GM21526 (cell line): ENCODE measurements around the gene VAV3.
A peak's percentile ranks its signal among the peaks of the same experiment; 100 is the strongest.

Source experiments
- ATAC-seq: cut with Tn5 transposase; IDR thresholded peaks from one replicate; pipeline ENCODE4 v1.9.1; 2021; ENCODE audit warnings: moderate library complexity; ENCODE audit not compliant: unreplicated experiment, low FRiP score

VAV3 gene

DNA sequence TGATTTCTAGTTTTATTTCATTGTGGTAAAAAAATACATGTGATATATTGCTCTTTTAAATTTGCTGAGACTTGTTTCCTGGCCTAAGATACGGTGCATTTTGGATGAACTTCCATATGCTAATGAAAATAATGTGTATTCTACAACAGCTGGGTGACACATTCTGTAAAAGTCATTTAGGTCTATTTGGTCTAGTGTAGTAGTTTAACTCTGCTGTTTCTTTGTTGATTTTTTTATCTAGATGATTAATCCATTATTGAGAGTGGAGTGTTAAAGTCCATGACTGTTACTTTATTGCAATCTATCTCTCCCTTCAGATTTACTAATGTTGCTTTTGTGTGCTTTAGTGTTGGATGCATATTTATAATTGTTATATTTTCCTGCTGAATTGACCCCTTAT is 161.4 kb downstream of the VAV3 start:
- no peak for ATAC-seq

DNA sequence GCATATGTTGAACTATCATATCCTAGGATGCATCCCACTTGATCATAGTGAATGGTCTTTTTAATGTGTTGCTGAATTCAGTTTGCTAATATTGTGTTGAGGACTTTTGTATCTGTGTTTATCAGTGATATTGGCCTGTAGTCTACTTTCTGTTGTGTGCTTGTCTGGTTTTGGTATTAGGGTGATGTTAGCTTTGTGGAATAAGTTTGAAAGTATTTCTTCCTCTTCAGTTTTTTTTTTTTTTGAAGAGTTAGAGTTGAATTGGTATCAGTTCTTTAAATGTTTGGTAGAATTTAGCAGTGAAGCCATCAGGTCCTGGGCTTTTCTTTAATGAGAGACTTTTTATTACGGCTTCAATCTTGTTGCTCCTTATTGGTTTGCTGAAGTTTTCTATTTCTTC is 162.3 kb downstream of the VAV3 start:
- no peak for ATAC-seq

- no peak for ATAC-seq
Observed at GRCh38 chr1:107795994-107796393, 169.0 kb downstream of the VAV3 start.

DNA sequence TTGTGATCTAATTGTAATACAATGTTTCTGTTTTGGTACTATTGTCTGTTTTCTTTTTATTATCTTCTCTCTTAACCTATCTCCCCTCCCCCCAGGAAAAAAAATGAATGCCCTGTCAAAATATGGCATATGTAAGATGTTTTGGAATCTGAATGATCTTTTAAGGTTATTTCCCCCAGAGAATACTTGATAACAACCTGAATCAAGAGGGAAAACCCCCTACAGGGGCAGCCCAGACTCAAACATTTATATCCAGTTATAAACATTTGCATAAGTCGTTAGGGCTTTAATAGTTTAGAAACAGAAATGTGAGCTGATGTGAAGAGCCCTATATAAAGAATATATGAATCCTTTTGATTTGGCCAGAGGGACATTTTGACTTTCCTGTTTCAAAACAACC is 169.5 kb downstream of the VAV3 start:
- ATAC-seq: no peak

- ATAC-seq: no peak
Observed at GRCh38 chr1:107794571-107794970, 170.4 kb downstream of the VAV3 start.

- ATAC-seq: no peak
Observed at GRCh38 chr1:107793896-107794453, 171.0 kb downstream of the VAV3 start.

GRCh38 chr1:107791348-107791747 is 173.6 kb downstream of the VAV3 start:
- ATAC-seq: no peak

- ATAC-seq: no peak
Observed at GRCh38 chr1:107789817-107790524, 175.0 kb downstream of the VAV3 start.

- no peak for ATAC-seq
Observed at GRCh38 chr1:107788206-107789202, 176.5 kb downstream of the VAV3 start.

- ATAC-seq: no peak
Observed at GRCh38 chr1:107787299-107787698, 177.7 kb downstream of the VAV3 start.

- no peak for ATAC-seq
Observed at GRCh38 chr1:107786203-107786845, 178.7 kb downstream of the VAV3 start.

- ATAC-seq: no peak
Observed at GRCh38 chr1:107785496-107786202, 179.3 kb downstream of the VAV3 start.

DNA sequence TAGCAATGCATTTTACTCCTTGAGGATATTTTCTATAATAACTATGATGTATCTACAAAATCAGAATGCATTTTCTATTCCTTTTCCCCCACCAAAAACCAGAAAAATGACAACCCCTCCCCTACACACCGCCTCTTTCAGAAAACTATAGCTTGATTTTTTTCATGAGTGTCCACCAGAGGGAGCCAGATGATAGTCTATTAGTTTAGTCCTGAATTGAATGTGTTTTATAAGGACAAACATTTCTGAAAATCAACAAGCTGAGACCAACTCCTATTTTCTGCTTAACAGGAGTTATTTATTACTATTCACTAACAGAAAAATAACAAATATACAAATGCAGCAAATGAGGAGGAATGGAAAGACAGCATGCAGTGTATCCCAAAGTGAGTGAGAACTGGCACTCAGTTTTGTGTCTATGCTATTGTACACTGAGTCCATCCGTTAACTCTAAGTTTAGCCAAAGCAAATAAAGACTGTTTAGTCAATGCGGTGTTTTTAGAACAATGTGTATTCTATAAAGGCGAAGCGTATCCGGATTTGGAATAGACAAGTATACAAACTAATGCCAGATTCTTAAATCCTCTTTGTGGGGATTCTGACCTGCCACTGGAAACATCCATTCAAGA is 182.6 kb downstream of the VAV3 start:
- ATAC-seq: no peak

- no peak for ATAC-seq
Observed at GRCh38 chr1:107781245-107781644, 183.7 kb downstream of the VAV3 start.

DNA sequence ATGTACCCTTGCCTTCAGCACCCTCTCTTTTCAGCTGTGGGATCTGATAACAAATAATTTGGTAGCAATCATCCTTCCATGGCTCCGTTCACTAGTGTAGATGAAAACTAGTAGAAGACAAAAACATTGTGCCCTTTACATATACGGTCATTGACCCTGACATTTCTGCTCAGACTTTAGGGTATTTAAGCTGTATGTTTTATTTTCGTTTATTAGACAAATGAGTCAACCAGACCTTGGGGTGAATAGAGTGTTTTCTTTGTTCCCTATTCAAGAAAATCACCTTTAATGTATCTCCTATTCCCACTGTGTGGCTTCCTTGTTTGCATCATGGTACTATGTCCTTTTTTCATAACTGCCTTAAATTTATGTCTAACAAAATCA is 187.3 kb downstream of the VAV3 start:
- peak; percentile 18 for ATAC-seq

DNA sequence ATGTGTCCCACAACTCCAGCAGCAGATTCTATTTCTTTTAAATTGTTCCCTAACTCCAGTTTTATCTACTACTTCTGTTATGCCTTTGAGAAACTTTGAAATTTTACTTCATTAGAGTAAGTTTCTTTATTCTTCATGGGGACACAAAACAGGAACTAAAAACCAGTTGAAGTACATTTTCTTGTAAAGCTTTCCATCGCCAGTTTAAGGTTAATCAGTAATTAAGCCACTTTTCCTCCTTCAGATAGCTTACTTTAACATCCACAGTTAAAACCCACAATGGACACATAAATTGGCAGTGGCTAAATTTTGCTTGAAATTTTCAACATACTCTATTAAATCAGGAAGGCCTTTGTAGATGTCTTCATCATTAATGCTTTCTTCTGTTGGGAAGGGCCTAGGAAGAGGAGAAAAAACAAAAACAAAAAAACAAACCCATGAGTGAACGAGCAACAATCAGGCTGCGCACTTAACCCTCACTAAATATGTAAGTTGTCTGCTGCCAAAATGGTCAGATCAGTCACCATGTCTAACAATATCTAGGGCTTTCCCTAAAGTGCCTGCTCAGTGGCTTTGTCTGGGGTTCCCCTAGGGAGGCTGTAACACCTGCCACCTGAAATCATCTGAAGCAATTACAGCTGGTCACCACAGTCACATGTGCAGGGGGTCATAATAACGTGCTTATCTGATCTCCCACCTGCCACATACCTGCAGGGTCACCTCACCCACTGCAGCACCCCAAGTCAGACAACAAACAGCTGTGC is 187.9 kb downstream of the VAV3 start:
- ATAC-seq: peak; percentile 86

GRCh38 chr1:107771377-107771776 is 193.6 kb downstream of the VAV3 start:
- ATAC-seq: no peak

DNA sequence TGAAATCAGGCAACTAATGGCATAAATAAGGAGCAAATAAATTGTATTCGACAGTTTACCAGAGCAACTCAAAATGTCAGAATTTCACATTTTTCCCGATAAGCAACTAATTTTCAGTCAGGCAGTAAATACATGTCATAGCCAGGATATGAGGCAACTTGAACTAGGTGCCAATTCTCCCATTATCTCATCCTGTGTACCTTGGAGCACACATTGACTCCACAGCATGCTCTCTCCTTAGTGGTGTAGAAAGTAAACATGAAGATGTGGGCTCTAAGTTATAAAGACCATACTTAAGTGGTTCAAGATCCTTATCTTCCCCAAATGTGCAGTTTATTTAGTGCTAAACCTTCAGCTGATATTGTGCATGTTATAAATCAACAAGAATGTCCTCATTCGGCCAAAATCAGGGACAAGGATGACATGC is 197.8 kb downstream of the VAV3 start:
- ATAC-seq: no peak

DNA sequence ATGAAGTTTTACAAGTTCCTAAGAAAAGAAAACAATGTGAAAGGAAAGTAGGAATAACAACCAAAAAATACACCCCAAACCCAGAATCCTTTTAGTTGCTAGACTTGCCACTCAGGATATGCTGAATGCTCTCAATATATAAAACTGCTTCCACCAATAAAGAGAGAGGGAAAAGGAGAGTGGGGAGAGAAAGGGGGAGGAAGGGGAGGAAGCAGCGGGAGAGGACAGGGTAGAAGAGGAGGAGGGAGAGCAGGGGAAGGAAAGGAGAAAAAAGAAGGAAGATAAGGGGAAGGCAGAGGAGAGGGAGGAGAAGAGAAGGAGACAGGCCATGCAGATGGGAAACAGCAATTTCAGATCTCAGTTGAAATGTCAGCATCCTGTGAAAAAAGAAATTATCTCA is 198.4 kb downstream of the VAV3 start:
- no peak for ATAC-seq
